Stimulated activated CD4-positive, alpha-beta T cell treated with anti-CD3 and anti-CD28 coated beads, Interleukin-4, amount 100 ng/mL, for 4 hours (primary cell): ENCODE data around the gene CACNG4.

Experiments
- DNase-seq, 2 experiments: peaks; one replicate each; pipeline ENCODE4 v3.0.0-alpha.2; 2020

CACNG4 gene

DNA sequence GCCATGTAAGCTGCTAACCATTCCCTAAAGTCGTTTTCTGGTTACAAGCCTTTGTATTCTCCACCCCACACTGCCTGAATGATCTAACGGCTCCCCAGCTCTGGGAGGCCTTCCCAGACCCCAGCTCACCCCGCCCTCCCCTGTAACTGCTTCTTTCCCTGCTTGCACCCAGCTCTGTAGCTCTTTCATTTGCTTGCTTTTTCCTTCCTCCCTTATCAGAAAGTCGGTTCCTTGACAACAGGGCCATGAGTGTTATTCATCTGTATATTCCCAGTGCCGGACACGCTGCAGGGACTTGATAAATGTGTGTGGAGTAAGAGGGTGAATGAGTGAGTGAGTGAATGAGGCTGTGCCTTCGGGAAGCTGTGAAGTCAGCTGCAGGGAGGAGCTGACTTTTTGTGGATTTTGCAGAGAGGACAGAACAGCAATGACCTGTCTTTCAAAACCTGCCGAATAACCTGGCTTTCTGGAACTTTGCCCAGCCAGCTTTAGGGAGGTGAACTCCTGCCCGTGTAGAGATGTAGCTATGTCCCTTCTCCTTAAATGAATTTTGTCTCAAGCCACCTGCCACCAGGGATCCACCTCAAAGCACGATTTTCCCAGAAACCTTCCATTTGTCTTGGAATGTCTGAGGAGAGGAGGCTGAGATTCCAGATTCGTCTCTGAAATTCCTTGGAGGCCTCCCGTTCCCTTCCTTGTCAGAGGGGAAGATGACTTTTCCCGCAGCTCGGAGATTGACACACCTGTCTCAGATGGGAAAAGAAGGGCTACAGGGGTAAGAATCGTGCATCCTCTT lies 20.0 kb upstream of the CACNG4 start:
- DNase-seq: no peak

DNA sequence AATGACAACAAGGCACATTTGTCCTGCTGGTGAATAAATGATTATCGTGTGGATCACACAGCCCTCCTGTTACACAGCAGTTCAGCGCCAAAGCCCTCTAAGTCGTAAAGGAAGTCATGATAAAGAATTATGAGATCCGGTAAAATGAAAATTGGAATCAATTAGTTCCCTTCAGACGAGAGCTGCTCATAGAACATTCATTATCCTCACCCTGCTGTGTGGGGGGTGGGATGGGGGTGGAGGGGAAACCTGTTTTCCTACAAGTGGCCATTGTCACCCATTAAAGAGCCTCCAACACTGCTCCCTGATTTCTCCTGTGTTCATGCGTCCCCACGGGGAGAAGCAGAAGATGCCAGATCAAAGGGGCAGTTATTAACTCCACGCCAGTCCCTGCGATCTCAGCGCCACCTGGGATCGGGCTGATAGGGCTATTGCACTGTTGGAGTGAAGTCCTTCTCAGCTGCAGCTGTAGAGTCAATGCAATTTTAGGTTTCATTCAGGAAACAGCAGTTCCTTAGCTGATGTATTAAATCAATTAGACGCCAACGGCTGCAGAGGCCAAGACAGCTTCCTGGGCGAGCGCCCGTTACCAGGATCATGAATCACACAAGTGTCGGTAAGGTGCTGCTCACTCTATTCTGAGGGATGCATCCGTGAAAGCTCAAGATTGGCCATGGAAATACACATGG lies 19.2 kb upstream of the CACNG4 start:
- no peak for DNase-seq

DNA sequence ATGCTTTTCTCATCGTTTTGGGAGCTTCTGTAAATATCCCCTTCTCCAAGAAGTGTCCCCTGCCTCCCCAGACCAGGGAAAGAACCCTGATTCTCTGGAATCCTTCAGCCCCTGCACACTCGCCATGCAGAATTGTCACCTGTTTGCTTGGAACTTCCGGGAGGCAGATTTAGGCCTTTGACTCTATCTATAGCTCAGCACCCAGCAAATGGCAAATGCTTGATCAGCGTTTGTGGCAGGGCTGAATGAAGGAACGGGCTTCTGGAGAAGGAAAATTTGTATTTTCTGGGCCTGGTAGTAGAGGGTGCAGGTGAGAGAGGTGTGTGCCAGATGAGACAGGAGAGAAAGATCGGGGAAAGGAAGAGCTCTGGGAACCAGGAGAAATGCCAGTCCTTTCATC lies 18.3 kb upstream of the CACNG4 start:
- no peak for DNase-seq

DNA sequence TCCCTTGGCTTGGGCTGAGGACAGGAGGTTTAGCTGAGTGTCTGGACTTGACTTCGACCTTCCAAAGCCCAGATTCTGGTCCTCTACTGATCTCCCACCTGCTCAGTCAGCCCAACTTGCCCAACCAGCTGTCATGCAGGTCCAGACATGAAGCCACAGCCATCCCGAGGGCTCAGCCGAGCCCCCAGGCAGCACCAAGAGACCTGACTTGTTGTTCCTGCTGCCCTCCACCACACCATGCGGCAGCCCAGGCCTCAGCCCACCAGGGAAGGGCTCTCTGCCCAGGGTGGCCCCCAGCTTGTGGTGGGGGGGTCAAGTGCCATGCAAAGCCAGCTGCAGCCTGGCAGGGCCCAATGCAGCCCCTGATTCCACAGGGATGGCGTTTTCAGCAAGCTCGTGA lies 17.2 kb upstream of the CACNG4 start:
- DNase-seq: no peak

DNA sequence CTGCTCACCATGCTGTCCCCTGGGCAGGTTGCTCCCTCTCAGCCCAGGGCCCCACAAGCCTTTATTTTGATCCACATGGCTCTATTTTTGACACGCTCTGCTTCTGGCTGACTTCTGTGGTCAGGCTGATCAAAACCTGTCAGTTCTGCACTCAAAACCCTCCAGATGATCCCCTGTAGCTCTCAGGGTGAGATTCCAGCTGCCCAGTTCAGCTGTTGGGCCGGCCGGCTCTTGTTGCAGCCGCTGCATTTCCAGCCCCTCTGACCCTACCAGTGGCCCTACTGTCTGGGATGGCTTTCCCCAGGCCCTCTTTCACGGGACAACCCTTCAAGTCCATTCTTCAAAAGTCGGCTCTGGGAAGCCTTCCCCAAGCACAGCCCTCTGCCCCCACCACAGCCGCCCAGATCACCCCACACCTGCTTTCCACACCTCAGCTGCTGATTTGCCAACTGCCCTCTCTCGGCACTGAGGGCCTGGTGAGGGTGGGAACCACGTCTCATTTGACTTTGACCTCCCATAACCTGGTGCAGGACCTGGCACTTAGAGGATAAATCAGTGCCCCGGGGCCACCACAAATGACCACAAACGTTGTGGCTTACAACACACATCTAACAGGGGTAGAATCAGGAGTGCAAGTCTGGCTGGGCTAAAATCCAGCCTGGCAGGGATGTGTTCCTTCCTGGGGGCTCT lies 16.3 kb upstream of the CACNG4 start:
- DNase-seq: no peak

DNA sequence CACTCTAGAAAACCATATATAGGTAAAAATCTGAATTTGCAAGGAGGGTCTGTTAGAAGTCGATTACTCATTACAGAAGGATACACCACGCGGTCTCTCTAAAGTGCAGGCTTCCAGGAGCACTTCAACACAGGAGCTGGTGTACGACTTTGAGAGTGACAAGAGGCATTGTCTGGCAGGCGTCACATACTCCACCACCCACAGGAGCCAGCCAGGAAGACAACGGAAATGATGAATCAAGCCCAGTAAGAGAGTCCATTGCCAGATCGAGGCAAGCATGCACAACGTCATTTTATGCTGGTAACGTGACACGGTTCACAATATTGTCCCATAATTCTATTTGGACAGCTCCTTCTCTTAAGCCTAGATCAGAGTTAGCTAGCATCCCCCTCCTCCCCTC lies 15.0 kb upstream of the CACNG4 start:
- no peak for DNase-seq

DNA sequence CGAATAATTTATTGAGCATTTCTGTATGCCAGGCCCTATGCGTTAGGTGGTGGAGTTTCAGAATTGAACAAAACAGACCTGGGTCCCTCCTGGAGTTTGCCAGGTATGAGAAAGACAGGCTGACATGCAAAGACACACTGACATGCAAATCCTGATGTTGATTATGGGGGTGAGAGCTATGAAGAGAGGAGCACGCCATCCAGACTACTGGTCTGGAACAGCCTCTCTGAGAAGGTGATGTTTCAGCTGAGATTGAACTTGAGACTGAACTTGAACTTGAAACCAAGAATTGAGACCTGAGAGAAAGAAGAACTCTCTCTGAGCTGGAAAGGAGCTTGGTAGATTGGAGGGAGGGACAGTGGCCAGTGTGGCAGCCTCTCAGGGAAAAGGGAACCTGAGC lies 14.2 kb upstream of the CACNG4 start:
- DNase-seq: no peak

DNA sequence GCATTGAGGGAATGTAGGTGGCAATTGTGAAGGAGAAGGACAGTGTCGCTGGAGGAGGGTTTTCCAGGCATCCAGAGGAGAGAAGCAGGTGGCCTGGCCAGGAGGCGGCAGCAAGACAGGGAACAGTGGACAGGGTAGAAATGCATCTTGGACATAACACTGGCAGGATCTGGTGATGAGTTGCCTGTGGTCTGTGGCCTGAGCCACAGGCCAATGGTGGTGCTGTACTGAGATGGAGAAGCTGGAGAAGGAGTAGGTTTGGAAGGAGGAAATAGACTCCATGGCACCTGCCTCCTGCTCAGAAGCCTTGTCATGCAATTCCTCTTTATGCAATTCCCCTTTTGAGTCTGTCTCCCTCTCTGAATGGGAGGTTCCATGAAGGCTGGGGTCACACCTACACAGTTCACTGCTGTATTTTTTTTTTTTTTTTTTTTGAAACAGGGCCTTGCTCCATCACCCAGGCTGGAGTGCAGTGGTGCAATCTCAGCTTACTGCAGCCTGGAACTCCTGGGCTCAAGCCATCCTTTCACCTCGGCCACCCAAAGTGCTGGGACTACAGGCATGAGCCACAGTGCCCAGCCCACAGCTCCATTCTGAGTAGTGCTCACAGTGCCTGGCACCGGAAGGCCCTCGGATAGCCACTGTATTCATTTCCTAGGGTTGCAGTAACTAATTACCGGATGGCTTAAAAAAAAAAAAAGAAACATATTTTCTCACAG lies 13.5 kb upstream of the CACNG4 start:
- DNase-seq: no peak

DNA sequence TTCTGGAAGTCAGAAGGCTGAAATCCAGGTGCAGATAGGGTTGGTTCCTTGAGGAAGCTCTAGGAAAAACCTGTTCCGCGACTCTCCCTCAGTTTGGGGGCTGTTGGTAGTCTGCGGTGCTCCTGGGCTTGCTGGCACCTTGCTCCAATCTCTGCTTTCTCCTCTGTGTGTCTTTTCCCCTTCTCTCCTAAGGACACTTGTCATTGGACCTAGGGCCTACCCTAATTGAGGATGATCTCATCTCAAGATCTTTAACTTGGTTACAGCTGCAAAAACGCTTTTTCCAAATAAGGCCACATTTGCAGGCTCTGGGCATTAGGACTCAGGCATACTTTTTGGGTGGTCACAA lies 12.9 kb upstream of the CACNG4 start:
- no peak for DNase-seq

DNA sequence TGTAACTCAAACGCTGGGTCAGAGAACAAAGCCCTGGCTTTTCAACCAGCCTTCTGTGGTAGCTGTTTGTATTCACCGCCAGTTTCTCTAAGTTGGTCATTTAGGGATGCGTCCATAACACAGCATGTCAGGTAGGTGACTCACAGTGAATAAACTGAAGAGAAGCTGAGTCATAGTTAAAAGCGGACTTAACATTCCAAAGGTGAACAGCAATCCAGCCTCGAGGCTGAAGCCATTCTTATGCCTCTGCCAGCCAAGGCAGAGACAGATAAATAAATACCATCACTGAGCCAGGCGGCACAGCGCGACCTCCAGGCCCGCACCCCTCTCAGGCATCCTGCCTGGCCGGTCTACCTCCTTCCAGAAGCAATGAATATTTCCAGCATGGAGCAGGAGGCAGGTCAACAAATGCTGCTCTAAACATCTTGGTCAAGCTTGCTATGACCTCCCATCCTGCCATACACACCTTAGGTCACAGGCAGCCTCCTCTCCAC lies 12.4 kb upstream of the CACNG4 start:
- DNase-seq: no peak

DNA sequence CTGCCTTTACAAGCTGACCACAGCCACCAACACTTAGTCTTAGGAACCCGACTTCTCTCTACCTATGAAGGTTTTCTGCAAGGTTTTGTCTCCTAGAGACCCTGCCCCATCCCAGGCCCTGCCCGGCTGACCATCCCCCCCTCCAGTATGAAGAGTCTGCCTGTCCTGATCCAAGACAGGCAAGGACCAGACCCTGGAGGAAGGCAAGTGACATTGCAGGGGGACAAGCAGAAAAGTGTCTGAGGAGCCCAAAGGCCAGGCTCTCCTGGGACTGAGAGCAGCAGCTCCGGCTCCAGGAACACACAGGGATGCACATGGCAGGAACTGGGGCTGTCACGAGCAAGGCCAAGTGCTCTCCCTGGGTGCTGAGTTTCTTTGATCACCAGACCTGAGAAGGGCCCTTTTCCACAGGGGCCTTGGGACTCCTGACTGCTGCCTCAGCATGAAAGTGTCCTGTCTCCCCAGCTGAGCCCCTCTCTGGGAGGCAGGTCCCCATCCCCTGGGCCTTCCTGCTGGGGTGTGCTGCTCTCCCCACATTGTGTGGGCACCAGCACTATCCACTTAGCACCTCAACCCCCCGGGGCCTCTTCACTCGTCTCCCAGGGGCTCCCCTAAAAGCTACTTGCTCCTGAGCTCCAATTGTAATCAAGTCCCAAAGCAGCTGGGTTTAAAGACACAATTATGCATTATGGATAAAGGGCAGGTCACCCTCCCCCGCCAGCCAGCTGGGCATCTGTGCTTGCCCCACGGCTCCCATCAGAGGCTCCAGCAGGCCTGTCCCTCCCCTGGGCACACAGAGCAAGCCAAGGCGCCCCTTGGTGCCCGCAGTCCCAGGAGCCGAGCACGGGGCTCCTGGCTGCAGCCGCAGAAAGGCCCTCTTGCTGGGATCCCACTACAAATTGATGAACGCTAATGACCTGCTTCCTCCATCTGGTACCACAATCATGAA lies 11.6 kb upstream of the CACNG4 start:
- DNase-seq: no peak

DNA sequence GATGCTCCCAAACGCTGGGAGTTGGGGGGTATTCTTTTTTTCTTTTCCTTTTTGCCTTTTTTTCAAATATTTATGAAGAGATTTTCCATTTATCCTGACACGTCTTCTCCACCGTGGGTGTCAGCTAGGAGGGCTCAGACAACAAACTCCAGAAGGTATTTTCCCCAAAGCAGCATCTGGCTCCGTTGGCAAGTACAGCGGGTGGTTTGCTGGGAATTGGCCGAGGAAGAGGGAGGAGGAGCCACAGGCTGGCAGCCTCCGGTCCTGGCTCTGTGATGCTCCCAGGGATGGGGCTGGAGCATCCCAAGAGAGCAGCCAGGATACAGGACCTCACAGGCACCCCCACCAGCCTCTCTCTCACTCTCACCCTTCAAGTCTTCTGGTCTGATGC lies 10.9 kb upstream of the CACNG4 start:
- no peak for DNase-seq

DNA sequence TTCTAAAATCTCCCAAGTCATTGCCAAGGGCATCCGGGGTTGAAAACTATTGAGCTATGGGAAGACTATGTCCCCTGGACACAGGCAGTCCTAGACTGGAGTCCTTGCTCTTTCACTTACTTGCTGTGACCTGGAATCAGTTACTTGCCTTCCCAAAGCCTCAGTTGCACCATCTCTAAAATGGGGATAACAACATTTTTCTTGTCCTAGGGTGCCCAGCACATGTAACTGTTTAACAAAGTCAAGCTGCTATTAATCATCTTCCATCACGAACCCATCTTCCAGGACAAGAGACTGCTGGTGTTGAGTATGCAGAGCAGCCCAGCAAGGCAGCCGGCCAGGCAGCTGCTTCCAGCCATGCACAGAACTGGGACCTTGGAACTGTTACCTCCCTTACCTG lies 9.9 kb upstream of the CACNG4 start:
- DNase-seq: no peak

DNA sequence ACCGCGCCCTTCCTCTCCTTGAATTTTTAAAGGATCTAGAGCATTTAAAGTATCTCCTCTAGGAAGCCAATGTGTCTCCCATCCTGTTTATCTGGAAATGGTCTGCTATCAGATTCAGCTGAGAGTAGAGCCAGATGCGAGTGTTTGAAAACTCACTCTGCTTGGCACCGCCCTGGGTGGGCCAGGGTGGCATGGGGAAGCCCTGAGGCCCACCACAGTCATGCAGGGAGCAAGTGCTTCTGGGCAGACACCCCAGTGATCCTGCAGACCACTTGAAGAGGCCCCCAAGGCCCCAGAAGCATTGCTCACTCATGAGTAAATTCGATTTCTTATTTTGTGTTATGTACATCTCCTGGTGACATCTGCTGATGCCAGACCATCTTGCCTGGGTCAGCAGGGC lies 8.7 kb upstream of the CACNG4 start:
- no peak for DNase-seq

DNA sequence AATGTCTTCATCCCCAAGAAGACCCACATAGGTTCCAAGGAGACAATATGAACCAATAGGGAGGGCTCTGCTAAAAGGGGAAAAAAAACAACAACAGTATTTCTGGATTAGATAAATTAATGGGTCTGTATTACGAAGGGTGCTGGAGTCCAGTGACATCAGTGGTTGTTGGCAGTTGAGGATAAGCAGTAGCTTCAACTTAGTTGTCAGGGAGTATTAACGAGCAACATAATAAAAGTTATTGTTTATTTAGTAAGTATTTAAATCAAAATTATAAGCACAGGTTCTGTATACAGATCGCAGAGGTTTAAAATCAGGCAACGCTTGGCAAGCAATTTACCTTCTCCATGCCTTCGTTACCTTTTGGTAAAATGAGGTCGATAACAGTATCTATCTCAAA lies 7.6 kb upstream of the CACNG4 start:
- no peak for DNase-seq

DNA sequence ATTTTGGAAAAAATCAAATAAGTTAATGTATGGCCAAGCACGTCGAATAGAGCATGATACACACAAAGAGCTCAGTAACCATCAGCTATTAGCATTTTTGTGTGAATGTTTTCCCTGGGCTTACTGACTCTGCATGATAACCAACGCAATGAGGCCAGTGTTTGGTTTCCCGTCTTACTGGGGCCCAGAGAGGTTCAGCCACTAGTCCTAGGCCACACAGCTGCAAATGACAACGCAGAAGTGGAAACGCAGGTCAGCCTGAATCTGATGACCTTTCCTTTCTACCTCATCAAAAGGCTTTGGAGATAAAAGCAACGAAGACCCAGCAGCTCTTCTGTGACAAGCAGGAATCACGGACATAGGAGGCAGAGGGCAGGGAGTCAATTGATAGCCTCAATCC lies 7.2 kb upstream of the CACNG4 start:
- DNase-seq: no peak

DNA sequence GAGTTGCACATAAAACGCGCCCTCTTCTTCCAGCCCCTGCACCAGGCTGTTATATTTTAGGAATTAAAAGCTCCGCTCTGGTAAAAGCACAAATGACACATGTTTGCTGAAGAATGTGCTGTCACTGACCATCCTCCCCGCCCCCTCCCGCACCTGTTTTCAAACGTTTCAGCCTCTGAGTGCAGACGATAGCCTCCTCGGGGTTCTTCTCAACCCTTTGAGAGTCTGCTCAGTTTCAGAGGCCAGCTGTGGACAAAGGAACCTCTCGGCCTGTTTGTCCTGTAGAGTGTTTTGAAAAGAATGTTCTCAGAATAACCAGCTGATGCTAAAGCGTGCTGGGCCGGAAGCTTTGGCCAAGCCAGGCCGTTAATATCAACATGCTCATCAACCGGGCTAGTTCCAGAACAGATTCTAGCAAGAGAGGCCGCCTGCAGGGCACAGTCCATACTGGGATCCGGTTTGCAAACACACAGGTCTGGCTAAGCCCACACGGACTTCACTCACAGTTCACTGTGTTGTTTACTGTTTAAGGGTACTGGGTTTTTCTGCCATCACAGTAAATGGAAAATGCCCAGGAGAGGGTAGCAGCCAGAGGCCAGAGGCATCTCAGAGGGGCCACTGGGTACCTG lies 6.4 kb upstream of the CACNG4 start:
- no peak for DNase-seq

DNA sequence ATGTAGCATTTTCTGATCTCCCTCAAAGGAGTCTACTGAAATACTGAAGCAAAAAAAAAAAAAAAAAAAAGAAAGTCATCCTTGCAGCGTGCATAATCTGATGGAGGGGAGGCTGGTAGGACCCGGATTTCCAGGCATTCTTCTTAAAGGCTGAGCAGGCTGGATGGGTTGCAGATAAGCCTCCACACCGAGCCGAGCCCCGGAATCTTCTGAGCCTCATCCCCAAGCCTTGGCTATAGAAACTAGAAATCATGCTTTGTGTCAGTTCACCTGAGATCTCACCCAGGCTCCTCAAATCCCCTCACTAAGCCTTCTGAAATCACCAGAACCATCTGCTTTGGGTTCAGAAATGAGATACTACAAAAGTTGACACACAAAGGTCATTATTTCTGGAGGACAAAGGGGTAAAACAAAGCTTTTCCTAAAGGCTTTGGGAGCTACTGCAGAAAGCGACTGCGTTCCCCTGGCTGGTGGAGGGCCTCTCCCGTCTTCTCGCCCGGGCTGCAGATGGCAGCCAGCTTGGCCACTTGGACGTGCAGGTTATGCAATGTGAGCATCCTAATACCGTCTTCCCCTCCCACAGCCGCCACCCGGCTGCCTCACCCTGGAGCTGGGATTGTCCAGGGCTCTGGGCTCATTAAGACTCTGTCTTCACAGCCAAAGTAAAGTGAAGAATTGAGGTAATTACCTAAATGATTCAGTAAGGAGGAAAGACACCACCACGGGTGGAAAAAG lies 4.7 kb upstream of the CACNG4 start:
- no peak for DNase-seq

DNA sequence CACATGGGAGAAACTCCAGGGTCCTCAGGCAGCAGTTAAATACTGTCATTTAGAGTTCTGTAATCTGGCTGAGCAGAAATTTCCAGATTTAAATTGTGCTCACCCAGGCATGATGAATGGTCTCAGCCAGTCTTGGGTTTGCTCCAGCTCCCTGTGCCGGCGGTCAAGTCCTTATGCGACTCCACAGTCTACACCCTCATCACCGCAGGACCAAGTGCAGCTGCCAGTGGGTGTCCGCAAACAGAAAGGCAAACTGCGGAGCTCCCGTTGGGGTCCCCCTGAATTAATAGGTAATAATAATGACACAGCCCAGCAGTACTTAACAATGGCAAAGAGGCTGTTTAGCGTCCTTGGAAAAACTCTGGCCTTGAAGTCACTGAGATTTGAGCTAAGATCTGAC lies 3.9 kb upstream of the CACNG4 start:
- DNase-seq: no peak

DNA sequence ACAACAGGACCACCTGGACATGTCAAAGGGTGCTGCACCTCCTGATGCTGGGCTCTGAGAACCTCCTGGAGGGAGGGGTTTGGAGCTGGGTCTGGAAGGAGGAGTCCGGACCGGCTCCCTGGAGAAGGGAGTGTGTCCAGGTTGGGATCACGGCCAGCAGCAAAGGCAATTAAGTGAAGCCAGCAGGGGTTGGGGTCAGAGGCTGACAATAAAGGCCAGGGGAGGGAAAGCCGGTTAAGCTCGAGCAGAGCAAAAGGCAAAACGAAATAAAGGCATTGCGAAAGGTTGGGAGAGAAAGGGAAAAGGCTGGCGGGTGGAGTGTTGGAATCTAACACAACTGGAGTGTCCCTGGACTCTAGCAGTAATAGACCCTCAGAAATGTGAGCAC lies 992 bp upstream of the CACNG4 start:
- DNase-seq: no peak
